ENCODE results near the gene DAND5. TPM values are rescaled to one million over a fixed set of nuclear protein-coding genes. Genes with fewer than 3 reads are reported as not detected.

The DAND5 gene
- total RNA-seq, 1 donor: under 0.01 TPM

DNA sequence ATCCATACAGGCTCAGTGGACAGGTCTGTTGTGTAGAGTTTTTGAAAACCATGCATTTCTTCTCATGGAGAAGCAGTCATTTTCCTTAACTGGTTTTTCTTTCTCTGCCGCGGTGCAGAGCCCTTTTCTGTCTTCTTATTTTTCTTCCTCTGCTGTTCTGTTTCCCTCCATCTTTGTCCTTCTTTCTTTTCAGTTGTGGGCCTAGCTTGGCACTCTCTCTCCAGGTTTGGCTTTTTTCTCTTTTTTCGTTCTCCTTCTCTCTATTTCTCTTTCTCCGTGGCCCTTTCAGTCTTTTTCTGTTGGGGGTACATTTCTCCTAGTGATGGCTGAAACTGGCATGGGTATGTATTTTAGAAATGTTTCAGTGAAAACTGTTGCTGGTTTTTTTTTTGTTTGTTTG, 50.0 kb downstream of the DAND5 start:
- DNase-seq (ENCODE audit: low read depth in 2 of 3, low spot score in 2 of 3): no peak

DNA sequence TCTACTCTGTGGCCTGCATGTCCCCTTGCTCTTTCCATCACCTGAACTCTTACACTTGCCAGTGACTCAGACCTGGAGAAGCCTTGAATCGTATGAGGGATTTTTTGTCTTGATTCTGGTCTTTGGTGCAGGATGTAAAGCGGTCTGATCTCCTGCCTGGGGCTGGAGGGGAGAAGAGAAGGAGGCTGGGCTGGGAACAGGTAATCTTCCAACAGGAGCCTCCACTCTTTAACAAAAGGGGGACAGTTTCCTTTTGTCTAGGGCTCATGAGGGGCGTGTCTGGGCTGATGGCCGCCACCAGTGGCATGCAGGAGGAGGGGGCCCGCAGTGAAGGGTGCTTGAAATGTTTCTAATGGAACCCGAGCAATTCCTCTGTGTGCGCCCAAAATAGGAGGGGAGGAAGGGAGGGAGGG, 50.6 kb downstream of the DAND5 start:
- no peak for DNase-seq (ENCODE audit: low read depth in 2 of 3, low spot score in 2 of 3)

DNA sequence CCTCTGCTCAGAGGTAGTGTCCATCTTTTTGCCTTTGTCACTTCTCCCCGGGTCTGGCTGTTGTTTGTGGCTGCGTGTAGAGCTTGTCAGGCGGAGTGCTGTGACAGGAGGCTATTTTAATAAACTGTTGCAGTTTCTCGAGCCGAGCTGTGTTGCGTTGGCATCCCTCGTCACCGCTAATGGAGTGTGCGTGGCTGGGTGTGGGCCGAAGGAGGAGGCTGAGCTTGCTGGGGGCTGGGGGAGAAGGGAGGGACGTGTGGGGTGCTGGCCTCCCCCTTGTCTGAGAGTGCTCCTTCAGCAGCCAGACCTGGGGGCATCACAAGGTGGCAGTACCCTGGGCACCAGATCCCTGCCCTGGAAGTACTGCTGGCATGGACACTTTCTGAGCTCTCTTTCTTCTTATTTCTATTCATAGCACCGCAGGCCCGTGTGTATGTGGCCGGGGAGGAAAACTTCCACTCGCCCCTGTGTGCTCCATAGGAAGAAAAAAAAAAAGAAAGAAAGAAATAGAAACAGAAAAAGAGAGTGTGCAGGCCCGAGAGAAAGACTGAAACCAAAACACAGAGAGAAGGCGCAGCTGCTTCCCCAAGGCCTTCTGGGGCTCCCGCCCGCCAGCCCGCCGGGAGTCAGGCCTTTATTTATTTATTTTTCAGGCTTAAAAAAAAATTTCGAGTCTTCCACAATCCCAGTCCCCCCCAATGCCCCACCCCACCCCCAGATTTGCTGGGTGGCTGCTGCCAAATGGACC, 52.9 kb downstream of the DAND5 start:
- DNase-seq (ENCODE audit: low read depth in 2 of 3, low spot score in 2 of 3): peak in 1 of 3 donors; percentile 55

DNA sequence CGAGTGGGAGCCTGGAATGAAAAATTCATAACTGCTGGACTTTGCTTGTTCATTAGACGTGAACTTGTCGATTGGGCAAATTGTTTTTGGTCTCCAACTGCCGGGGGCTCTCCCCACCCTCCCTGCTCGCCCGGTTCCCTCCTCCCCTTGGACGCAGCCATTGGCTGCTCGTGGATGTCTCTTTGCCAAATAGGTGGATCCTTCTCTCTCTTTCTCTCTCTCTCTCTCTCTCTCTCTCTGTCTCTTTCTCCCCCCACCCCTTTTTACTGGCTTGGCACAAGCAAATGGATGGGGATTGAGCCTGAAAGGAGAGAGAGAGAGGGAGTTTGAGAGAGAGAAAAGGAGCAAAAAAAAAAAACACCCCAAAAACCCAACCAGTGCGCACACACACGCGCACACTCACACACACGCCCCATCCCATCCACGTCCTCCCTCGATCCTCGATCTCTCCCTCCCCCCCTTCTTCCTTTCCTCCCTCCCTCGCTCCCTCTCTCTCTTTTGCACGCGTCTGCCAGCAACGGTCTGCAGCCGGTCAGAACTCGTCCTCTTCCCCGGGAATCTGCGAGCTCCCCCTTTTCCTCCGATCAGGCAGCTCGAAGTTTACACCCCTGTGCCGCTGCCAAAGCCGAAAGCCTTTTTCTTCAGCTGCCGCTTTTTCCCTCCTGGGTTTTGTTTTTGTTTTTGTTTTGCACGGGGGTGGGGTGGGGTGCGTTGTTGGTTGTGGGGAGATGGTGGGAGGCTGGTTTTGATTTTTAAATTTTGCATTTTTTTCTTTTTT, 53.7 kb downstream of the DAND5 start:
- peak in 2 of 3 donors; percentile 56 to 69 for DNase-seq (ENCODE audit: low read depth in 2 of 3, low spot score in 2 of 3)

DNA sequence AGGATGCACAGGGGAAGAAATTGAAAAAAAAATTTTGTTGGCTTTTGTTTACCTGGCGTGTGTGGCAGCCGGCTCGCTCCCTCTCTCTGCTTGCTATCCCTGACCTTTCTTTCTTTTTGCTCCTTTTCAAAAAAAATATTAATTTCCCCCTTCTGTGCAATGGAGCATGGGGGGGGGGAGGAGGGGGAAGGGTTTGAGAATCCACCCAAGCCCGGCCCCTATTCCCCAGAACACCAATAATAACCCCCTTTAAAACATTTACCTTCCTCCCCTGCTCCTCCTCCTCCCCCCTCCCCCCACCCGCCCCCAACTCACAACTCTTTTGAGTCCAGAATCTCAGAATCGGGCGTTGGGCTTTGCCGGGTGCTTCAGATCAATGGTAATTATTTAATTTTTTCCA, 54.3 kb downstream of the DAND5 start:
- no peak for DNase-seq (ENCODE audit: low read depth in 2 of 3, low spot score in 2 of 3)

Small RNAs within 50 kb of the gene (small RNA-seq; reads per million reads assigned to genes)
- 1.1 reads per million, percentile 41 among the genes with 10 or more reads in this experiment for gene MIR5695
- gene MIR6515: 2.4 reads per million, percentile 72 among the genes with 10 or more reads in this experiment

Other genes with a start within 250 kb of the DAND5 start
- gene TNPO2, start 245.6 kb upstream of the DAND5 start, total RNA-seq: 68.1 TPM
- gene TRIR, start 234.9 kb upstream of the DAND5 start, total RNA-seq: 162 TPM
- 106 TPM for gene GET3, start 232.1 kb upstream of the DAND5 start, total RNA-seq
- gene BEST2, start 217.8 kb upstream of the DAND5 start, total RNA-seq: not detected
- 29.9 TPM for gene HOOK2, start 194.0 kb upstream of the DAND5 start, total RNA-seq
- gene JUNB, start 178.1 kb upstream of the DAND5 start, total RNA-seq: 700 TPM
- 278 TPM for gene PRDX2, start 167.8 kb upstream of the DAND5 start, total RNA-seq
- gene THSD8, start 167.5 kb upstream of the DAND5 start, total RNA-seq: not detected
- 35.0 TPM for gene RNASEH2A, start 163.0 kb upstream of the DAND5 start, total RNA-seq
- not detected for gene RTBDN, start 135.0 kb upstream of the DAND5 start, total RNA-seq
- 7.3 TPM for gene MAST1, start 131.1 kb upstream of the DAND5 start, total RNA-seq
- gene DNASE2, start 88.1 kb upstream of the DAND5 start, total RNA-seq: 25.6 TPM
- gene KLF1, start 82.4 kb upstream of the DAND5 start, total RNA-seq: 71.4 TPM
- 87.3 TPM for gene GCDH, start 78.4 kb upstream of the DAND5 start, total RNA-seq
- gene SYCE2, start 50.3 kb upstream of the DAND5 start, total RNA-seq: 0.27 TPM
- 134 TPM for gene FARSA, start 35.9 kb upstream of the DAND5 start, total RNA-seq
- 1,092 TPM for gene CALR, start 31.0 kb upstream of the DAND5 start, total RNA-seq
- 84.3 TPM for gene RAD23A, start 23.7 kb upstream of the DAND5 start, total RNA-seq
- gene GADD45GIP1, start 12.4 kb upstream of the DAND5 start, total RNA-seq: 24.5 TPM
- gene NFIX, start 25.9 kb downstream of the DAND5 start, total RNA-seq: 23.4 TPM
- gene LYL1, start 133.3 kb downstream of the DAND5 start, total RNA-seq: 305 TPM
- 60.9 TPM for gene TRMT1, start 147.2 kb downstream of the DAND5 start, total RNA-seq
- 73.5 TPM for gene NACC1, start 148.7 kb downstream of the DAND5 start, total RNA-seq
- 86.2 TPM for gene STX10, start 180.8 kb downstream of the DAND5 start, total RNA-seq
- 382 TPM for gene IER2, start 180.8 kb downstream of the DAND5 start, total RNA-seq

Measured in hematopoietic multipotent progenitor cell (in vitro differentiated cells).